ENCODE results near the gene SFT2D3.

DNA sequence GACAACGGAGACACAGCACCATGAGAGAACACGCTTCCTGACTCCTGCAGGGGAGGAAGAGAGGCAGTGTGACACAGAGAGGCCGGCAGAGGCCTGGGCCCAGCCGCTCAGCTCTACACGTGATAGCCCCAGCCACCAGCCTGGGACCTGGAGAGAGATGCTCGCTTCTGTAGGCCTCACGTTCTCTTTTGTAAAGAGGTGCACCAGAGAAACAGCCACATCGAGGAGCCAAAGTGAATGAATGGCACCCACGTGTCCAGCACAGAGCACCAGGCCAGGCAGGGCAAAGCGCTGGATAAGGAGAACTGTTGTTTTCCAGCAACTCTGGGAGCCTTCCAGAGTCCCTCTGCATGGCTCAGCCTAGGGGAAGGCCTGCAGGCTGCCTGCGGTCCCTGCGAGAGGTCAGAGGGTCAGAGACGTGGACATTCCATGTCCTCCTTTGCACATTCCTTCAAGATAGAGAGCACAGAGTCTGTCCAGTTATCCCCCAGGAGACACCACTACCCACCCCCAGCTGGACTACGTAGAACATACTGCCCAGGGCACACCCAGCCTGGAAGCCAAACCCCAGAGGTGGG, 40.1 kb upstream of the SFT2D3 start:
- TF ChIP-seq, protein P1, sequence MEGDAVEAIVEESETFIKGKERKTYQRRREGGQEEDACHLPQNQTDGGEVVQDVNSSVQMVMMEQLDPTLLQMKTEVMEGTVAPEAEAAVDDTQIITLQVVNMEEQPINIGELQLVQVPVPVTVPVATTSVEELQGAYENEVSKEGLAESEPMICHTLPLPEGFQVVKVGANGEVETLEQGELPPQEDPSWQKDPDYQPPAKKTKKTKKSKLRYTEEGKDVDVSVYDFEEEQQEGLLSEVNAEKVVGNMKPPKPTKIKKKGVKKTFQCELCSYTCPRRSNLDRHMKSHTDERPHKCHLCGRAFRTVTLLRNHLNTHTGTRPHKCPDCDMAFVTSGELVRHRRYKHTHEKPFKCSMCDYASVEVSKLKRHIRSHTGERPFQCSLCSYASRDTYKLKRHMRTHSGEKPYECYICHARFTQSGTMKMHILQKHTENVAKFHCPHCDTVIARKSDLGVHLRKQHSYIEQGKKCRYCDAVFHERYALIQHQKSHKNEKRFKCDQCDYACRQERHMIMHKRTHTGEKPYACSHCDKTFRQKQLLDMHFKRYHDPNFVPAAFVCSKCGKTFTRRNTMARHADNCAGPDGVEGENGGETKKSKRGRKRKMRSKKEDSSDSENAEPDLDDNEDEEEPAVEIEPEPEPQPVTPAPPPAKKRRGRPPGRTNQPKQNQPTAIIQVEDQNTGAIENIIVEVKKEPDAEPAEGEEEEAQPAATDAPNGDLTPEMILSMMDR (IDR thresholded peaks at IDR 0.05; ENCODE audit: low read depth, low read length, missing input control), result no peak
- TF ChIP-seq HNF4A (conservative IDR thresholded peaks at IDR 0.05) (no peak), JUND (IDR thresholded peaks at IDR 0.05) (no peak), TAF1 (conservative IDR thresholded peaks at IDR 0.05) (no peak), NR2F2 (IDR thresholded peaks at IDR 0.05) (peak; percentile 84), SP1 (IDR thresholded peaks at IDR 0.05) (no peak), YY1 (IDR thresholded peaks at IDR 0.05) (no peak), GABPA (IDR thresholded peaks at IDR 0.05 in 1 of 2, conservative IDR thresholded peaks at IDR 0.05 in 1 of 2) (no peak), EGR1 (IDR thresholded peaks at IDR 0.05; ENCODE audit: low read depth in 2 of 2) (no peak), RAD21 (IDR thresholded peaks at IDR 0.05) (no peak)
- TF ChIP-seq, protein P2, sequence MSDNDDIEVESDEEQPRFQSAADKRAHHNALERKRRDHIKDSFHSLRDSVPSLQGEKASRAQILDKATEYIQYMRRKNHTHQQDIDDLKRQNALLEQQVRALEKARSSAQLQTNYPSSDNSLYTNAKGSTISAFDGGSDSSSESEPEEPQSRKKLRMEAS (IDR thresholded peaks at IDR 0.05), result no peak
- TF ChIP-seq, protein P3, sequence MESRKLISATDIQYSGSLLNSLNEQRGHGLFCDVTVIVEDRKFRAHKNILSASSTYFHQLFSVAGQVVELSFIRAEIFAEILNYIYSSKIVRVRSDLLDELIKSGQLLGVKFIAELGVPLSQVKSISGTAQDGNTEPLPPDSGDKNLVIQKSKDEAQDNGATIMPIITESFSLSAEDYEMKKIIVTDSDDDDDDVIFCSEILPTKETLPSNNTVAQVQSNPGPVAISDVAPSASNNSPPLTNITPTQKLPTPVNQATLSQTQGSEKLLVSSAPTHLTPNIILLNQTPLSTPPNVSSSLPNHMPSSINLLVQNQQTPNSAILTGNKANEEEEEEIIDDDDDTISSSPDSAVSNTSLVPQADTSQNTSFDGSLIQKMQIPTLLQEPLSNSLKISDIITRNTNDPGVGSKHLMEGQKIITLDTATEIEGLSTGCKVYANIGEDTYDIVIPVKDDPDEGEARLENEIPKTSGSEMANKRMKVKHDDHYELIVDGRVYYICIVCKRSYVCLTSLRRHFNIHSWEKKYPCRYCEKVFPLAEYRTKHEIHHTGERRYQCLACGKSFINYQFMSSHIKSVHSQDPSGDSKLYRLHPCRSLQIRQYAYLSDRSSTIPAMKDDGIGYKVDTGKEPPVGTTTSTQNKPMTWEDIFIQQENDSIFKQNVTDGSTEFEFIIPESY (IDR thresholded peaks at IDR 0.05), result no peak
- TF ChIP-seq, protein P4, sequence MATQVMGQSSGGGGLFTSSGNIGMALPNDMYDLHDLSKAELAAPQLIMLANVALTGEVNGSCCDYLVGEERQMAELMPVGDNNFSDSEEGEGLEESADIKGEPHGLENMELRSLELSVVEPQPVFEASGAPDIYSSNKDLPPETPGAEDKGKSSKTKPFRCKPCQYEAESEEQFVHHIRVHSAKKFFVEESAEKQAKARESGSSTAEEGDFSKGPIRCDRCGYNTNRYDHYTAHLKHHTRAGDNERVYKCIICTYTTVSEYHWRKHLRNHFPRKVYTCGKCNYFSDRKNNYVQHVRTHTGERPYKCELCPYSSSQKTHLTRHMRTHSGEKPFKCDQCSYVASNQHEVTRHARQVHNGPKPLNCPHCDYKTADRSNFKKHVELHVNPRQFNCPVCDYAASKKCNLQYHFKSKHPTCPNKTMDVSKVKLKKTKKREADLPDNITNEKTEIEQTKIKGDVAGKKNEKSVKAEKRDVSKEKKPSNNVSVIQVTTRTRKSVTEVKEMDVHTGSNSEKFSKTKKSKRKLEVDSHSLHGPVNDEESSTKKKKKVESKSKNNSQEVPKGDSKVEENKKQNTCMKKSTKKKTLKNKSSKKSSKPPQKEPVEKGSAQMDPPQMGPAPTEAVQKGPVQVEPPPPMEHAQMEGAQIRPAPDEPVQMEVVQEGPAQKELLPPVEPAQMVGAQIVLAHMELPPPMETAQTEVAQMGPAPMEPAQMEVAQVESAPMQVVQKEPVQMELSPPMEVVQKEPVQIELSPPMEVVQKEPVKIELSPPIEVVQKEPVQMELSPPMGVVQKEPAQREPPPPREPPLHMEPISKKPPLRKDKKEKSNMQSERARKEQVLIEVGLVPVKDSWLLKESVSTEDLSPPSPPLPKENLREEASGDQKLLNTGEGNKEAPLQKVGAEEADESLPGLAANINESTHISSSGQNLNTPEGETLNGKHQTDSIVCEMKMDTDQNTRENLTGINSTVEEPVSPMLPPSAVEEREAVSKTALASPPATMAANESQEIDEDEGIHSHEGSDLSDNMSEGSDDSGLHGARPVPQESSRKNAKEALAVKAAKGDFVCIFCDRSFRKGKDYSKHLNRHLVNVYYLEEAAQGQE (IDR thresholded peaks at IDR 0.05), result no peak
